CD4-positive, alpha-beta T cell treated with Interferon gamma for 1 hour (primary cell): ENCODE results near the gene MLPH.
A peak's percentile ranks its signal among the peaks of the same experiment; 100 is the strongest.
"Not testable (repeated sequence)": the region's sequence is repeated elsewhere in the genome, so short reads cannot be mapped to it uniquely, and the experiment has no call there.

Source experiments
- DNase-seq: peaks from one replicate; pipeline ENCODE4 v3.0.0-alpha.2; 2020

Gene MLPH

GRCh38 chr2:237592425-237592980 lies 105.5 kb downstream of the MLPH start:
- no peak for DNase-seq

GRCh38 chr2:237593036-237593435 lies 106.0 kb downstream of the MLPH start:
- DNase-seq, result no peak

GRCh38 chr2:237593596-237594320 lies 106.7 kb downstream of the MLPH start:
- DNase-seq, result no peak

DNA sequence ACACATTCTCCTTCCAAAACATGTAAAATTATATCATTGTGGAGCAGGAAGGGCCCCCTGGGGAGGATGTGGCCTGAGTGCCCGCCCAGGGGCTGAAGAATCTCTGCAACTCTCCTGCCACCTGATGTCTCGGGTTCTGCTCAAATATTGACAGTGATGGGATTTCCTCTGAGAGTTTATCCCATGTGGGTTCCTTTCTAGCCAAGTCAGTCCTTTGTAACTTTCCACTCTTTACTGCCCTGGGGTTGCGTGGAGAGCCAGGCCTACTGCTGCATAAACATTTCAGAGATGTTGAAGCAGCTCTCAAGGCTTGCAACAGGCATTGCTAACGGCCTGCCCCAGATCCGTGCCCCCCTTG lies 107.4 kb downstream of the MLPH start:
- no peak for DNase-seq

DNA sequence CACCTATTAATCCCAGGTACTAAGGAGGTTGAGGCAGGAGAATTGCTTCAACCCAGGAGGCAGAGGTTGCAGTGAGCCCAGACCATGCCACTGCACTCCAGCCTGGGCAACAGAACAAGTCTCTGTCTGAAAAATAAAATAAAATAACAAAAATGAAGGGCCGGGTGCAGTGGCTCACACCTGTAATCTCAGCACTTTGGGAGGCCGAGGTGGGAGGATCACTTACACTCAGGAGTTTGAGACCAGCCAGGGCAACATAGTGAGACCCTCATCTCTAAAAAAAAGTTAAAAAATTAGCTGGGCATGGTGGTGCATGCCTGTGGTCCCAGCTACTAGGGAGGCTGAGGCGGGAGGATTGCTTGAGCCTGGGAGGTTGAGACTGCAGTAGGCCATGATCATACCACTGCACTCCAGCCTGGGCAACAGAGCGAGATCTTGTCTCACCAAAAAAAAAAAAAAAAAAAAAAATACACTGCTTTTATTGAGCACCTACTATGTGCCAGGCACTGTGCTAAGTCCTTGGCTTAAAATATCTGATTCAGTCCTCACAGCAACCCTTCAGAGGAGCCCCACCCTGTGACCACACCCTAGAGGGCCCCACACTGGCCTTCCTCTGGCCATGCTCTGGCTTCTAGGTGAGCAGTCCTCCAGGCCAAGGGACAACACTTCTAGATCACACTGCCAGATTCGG lies 108.9 kb downstream of the MLPH start:
- DNase-seq, result not testable (repeated sequence)

- no peak for DNase-seq
Measured at GRCh38 chr2:237596520-237597195, 109.6 kb downstream of the MLPH start.

DNA sequence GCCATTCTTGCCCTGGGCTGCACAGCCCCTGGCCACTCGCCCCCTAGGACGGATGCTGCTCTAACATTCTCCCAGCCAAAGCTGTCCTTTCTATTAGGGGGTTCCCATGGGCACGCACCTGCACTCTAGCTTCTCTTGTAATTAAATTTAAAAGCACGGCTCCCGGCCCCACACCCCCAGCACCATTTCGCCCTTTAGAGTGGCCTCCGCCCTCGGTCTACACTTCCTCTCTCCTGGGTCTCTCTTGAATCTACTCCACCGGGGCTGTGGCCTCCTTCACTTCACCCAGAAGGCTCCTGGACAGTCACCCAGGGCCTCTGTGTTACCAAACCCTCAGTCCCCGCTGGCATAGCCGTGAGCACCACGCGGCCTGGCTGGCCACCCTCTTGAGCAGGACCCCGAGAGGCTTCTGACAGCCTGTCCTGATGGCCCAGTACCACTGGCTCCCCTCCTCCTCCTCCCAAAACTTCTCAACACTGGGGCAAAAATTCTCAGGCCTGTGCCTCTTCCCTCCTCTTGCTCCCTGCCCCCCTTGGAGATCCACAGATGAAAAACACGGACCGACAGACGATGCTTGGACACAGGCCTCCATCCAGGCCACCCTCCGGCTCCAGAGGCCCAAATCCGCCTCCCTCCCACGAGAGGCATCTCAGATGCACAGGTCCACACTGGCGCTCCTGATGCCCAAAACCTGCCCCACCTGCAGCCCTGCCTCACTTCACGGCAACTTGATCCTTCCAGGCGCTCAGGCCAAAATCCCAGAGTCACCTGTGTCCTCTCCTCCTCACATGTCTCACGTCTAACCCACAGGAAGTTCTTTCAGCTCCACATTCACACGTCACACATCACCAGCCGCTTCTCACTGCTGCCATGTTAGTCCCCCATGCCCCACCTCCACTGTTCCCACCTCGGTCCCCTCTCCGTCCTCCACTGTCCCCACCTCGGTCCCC lies 110.4 kb downstream of the MLPH start:
- DNase-seq, result no peak

GRCh38 chr2:237598468-237599208 lies 111.6 kb downstream of the MLPH start:
- no peak for DNase-seq

- DNase-seq, result no peak
Measured at GRCh38 chr2:237599465-237600110, 112.5 kb downstream of the MLPH start.

- no peak for DNase-seq
Measured at GRCh38 chr2:237600205-237600846, 113.3 kb downstream of the MLPH start.

DNA sequence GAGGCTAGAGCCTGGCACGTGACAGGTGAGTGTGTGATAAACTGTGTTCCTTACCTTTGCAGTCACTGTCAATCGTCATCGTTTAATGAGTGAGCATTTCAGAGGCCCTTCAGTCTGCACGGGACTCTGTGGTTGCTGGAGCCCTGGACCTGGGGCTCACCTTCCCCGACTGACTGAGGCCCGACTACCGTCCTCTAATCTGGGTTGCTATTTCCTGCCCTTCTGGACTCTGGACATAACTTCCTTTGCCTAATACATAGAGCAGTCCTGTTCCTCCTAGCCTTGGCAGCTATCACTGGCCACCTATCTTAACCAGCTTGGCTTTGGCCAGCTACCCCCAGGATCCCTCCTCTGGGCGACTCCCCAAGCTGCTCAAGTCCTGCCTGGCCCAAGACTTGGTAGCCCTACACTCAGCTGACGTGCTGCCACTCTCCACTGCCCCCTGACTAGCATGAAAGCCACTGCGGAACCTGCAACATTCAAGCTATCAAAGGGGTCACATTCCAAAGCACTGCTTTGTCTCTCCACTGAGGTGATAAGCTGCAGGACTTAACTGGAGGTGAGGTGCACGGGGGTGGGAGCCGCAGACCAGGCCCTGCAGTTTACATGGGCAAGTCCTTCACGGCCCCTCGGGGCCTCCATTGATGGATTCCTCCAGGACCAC lies 114.5 kb downstream of the MLPH start:
- no peak for DNase-seq

DNA sequence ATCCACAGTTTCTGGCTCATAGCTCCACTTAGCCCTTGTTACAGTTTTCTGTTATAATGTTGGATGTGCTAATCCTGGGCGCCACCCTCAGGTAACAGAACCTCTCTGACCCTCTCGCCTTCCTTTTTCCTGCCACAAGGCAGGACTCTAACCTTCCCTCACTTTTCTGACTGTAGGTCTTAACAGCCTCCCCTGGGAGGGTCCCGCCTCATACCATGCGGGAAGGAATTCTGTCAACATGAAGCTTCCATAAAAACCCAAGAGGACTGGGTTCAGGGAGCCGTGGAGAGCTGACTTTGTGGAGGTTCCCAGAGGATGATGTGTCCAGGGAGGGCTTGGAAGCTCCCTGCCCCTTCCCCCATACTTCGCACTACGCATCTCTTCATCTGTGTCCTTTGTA lies 115.4 kb downstream of the MLPH start:
- DNase-seq, result no peak

- no peak for DNase-seq
Measured at GRCh38 chr2:237603049-237603717, 116.1 kb downstream of the MLPH start.

- peak; percentile 87 for DNase-seq
Measured at GRCh38 chr2:237603718-237604362, 116.8 kb downstream of the MLPH start.

DNA sequence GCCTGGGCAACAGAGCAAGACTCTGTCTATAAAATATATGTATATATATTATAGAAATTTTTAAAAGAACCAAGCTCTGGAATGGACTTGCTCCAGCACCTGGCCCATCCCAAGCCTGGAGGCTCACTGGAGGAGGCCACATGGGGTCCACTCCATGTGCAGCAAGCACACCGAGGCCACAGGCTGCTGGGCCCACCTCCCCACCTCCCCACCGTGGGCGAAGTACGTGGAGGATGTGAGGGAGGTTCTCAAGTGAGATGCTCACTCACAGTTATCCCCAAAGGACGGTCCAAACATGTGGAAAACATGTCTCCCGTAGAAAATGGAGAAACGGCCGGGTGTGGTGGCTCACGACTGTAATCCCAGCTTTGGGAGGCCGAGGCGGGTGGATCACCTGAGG lies 117.3 kb downstream of the MLPH start:
- no peak for DNase-seq
